ENCODE data around the gene AGPS. TPM values are rescaled to one million over a fixed set of nuclear protein-coding genes. Genes with fewer than 3 reads are reported as not detected.

Gene AGPS
- total and polyA plus RNA-seq, 2 of the 13 experiments (the other 11 are each of a cell fraction or from before 2014, with no cell fraction given), result 39.4 to 99.0 TPM

GRCh38 chr2:177405029-177405692 is 12.6 kb downstream of the AGPS start (continued):
- TF ChIP-seq ZNF784 (CRISPR knock-in tag; IDR thresholded peaks at IDR 0.05; ENCODE audit: borderline replicate concordance) (no peak), ZNF607 (CRISPR knock-in tag; IDR thresholded peaks at IDR 0.05; ENCODE audit: borderline replicate concordance) (no peak), AKAP8 (CRISPR knock-in tag; IDR thresholded peaks at IDR 0.05) (no peak), ZNF274 (CRISPR knock-in tag; IDR thresholded peaks at IDR 0.05) (no peak), REST (IDR thresholded peaks at IDR 0.05; ENCODE audit: borderline replicate concordance in 1 of 2, low read depth in 1 of 2, low read length in 2 of 2) (no peak), ZNF775 (CRISPR knock-in tag; IDR thresholded peaks at IDR 0.05; ENCODE audit: borderline replicate concordance) (no peak), KDM4B (CRISPR knock-in tag; IDR thresholded peaks at IDR 0.05) (no peak), USF2 (IDR thresholded peaks at IDR 0.05; ENCODE audit: low read depth, low read length) (no peak), USF2 (CRISPR knock-in tag; IDR thresholded peaks at IDR 0.05; ENCODE audit: borderline replicate concordance) (no peak), ZNF326 (CRISPR knock-in tag; IDR thresholded peaks at IDR 0.05; ENCODE audit: borderline replicate concordance) (no peak), ZNF280D (CRISPR knock-in tag; IDR thresholded peaks at IDR 0.05) (no peak), NAIF1 (CRISPR knock-in tag; IDR thresholded peaks at IDR 0.05; ENCODE audit: borderline replicate concordance) (no peak), ZNF577 (CRISPR knock-in tag; IDR thresholded peaks at IDR 0.05; ENCODE audit: borderline replicate concordance, low read depth) (no peak), FOSL1 (CRISPR knock-in tag; IDR thresholded peaks at IDR 0.05; ENCODE audit: borderline replicate concordance) (no peak), KLF9 (CRISPR knock-in tag; IDR thresholded peaks at IDR 0.05; ENCODE audit: low read depth) (no peak), ZNF580 (CRISPR knock-in tag; IDR thresholded peaks at IDR 0.05; ENCODE audit: borderline replicate concordance, low read depth) (no peak), ZNF567 (CRISPR knock-in tag; IDR thresholded peaks at IDR 0.05; ENCODE audit: borderline replicate concordance) (no peak), YEATS2 (CRISPR knock-in tag; IDR thresholded peaks at IDR 0.05; ENCODE audit: borderline replicate concordance) (no peak), TBL1XR1 (IDR thresholded peaks at IDR 0.05; ENCODE audit: borderline replicate concordance, low read length, partially characterized antibody) (no peak)
